Measurements from ENCODE around the gene LIPN. TPM values are rescaled to one million over a fixed set of nuclear protein-coding genes. Genes with fewer than 3 reads are reported as not detected.

The LIPN gene
- total RNA-seq, 3 donors from 2014 or later (not counting 1 experiment from before 2014, with no cell fraction given) = 0.66 to 0.83 TPM; not detected in 1

GRCh38 chr10:88820748-88821401, 61.1 kb downstream of the LIPN start:
- peaks cover 11% of the 10 kb centered on the region for H3K4me1 ChIP-seq (ENCODE audit: control insufficient read depth, insufficient read depth, low read length)
- H3K4me3 ChIP-seq (ENCODE audit: low read length) = no peak overlapping the region
- Mint-ChIP-seq H3K36me3 (no peaks in the 10 kb centered on the region), H3K9me3 (no peaks in the 10 kb centered on the region), H3K4me1 (peaks cover 19 to 30% of the 10 kb centered on the region in 2 donors), H3K4me3 (no peak overlapping the region), H3K27me3 (ENCODE audit: low read depth in 2 of 2) (no peaks in the 10 kb centered on the region), H3K27ac (no peak overlapping the region)
- TF ChIP-seq, protein P1, sequence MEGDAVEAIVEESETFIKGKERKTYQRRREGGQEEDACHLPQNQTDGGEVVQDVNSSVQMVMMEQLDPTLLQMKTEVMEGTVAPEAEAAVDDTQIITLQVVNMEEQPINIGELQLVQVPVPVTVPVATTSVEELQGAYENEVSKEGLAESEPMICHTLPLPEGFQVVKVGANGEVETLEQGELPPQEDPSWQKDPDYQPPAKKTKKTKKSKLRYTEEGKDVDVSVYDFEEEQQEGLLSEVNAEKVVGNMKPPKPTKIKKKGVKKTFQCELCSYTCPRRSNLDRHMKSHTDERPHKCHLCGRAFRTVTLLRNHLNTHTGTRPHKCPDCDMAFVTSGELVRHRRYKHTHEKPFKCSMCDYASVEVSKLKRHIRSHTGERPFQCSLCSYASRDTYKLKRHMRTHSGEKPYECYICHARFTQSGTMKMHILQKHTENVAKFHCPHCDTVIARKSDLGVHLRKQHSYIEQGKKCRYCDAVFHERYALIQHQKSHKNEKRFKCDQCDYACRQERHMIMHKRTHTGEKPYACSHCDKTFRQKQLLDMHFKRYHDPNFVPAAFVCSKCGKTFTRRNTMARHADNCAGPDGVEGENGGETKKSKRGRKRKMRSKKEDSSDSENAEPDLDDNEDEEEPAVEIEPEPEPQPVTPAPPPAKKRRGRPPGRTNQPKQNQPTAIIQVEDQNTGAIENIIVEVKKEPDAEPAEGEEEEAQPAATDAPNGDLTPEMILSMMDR (IDR thresholded peaks at IDR 0.05) = no peak
- H3K9me3 ChIP-seq (ENCODE audit: control insufficient read depth, insufficient read depth, low read length) = no peaks in the 10 kb centered on the region
- no peaks in the 10 kb centered on the region for H3K36me3 ChIP-seq (ENCODE audit: control insufficient read depth, insufficient read depth, low read length)
- no peak for ATAC-seq
- no peak overlapping the region for H3K27ac ChIP-seq (ENCODE audit: low read length)
- DNase-seq = no peak
- intact Hi-C loops (cut with micrococcal nuclease) = no loop called here
- H3K27me3 ChIP-seq (ENCODE audit: control insufficient read depth, insufficient read depth, low read length) = no peaks in the 10 kb centered on the region

GRCh38 chr10:88826388-88826787, 66.6 kb downstream of the LIPN start:
- WGBS (ENCODE audit: insufficient coverage) = 81% methylated on average over 4 of the region's 4 CpGs
- DNase-seq = peak in 1 of 2 donors; percentile 29
- Mint-ChIP-seq H3K4me1 (peaks cover 44 to 53% of the 10 kb centered on the region in 2 donors), H3K4me3 (peak overlapping the region; percentile 66), H3K27ac (peak overlapping the region; percentile 82 to 85), H3K27me3 (ENCODE audit: low read depth in 2 of 2) (no peaks in the 10 kb centered on the region), H3K36me3 (no peaks in the 10 kb centered on the region), H3K9me3 (no peaks in the 10 kb centered on the region)
- TF ChIP-seq, protein P1 (IDR thresholded peaks at IDR 0.05) = no peak
- ATAC-seq = no peak
- Histone ChIP-seq H3K27me3 (ENCODE audit: control insufficient read depth, insufficient read depth, low read length) (no peaks in the 10 kb centered on the region), H3K27ac (ENCODE audit: low read length) (peak overlapping the region; percentile 59), H3K36me3 (ENCODE audit: control insufficient read depth, insufficient read depth, low read length) (no peaks in the 10 kb centered on the region), H3K9me3 (ENCODE audit: control insufficient read depth, insufficient read depth, low read length) (no peaks in the 10 kb centered on the region), H3K4me1 (ENCODE audit: control insufficient read depth, insufficient read depth, low read length) (peaks cover 20% of the 10 kb centered on the region), H3K4me3 (ENCODE audit: low read length) (no peak overlapping the region)
- intact Hi-C loops (cut with micrococcal nuclease) = loop anchor here (2.0 kb wide), 1 partner anchor 54 kb away; the partner anchor contains the start of gene STAMBPL1

- no peaks in the 10 kb centered on the region for H3K9me3 Mint-ChIP-seq
- Histone ChIP-seq H3K9me3 (ENCODE audit: control insufficient read depth, insufficient read depth, low read length) (no peaks in the 10 kb centered on the region), H3K4me3 (ENCODE audit: low read length) (no peak overlapping the region), H3K4me1 (ENCODE audit: control insufficient read depth, insufficient read depth, low read length) (peaks cover 25% of the 10 kb centered on the region), H3K27ac (ENCODE audit: low read length) (no peak overlapping the region), H3K27me3 (ENCODE audit: control insufficient read depth, insufficient read depth, low read length) (no peaks in the 10 kb centered on the region), H3K36me3 (ENCODE audit: control insufficient read depth, insufficient read depth, low read length) (no peaks in the 10 kb centered on the region)
- no peaks in the 10 kb centered on the region for H3K36me3 Mint-ChIP-seq
- H3K27ac Mint-ChIP-seq = peak overlapping the region in 1 of 2 donors; percentile 85
- H3K4me1 Mint-ChIP-seq = peaks cover 51 to 61% of the 10 kb centered on the region in 2 donors
- TF ChIP-seq, protein P1 (IDR thresholded peaks at IDR 0.05) = no peak
- ATAC-seq = no peak
- intact Hi-C loops (cut with micrococcal nuclease) = loop anchor here (2.0 kb wide), 1 partner anchor 53 kb away; the partner anchor contains the start of gene STAMBPL1
- no peak overlapping the region for H3K4me3 Mint-ChIP-seq
- 85% methylated on average over 2 of the region's 2 CpGs for WGBS (ENCODE audit: insufficient coverage)
- no peak for DNase-seq
- H3K27me3 Mint-ChIP-seq (ENCODE audit: low read depth in 2 of 2) = no peaks in the 10 kb centered on the region
Measured at GRCh38 chr10:88827671-88828070, 67.9 kb downstream of the LIPN start.

- Mint-ChIP-seq H3K9me3 (no peaks in the 10 kb centered on the region), H3K27me3 (ENCODE audit: low read depth in 2 of 2) (no peaks in the 10 kb centered on the region), H3K4me1 (peaks cover 57 to 67% of the 10 kb centered on the region in 2 donors), H3K27ac (peak overlapping the region in 1 of 2 donors; percentile 85), H3K4me3 (no peak overlapping the region), H3K36me3 (no peaks in the 10 kb centered on the region)
- ATAC-seq (no peak), DNase-seq (no peak)
- Histone ChIP-seq H3K27me3 (ENCODE audit: control insufficient read depth, insufficient read depth, low read length) (no peaks in the 10 kb centered on the region), H3K27ac (ENCODE audit: low read length) (no peak overlapping the region), H3K4me1 (ENCODE audit: control insufficient read depth, insufficient read depth, low read length) (peaks cover 25% of the 10 kb centered on the region), H3K9me3 (ENCODE audit: control insufficient read depth, insufficient read depth, low read length) (no peaks in the 10 kb centered on the region), H3K36me3 (ENCODE audit: control insufficient read depth, insufficient read depth, low read length) (no peaks in the 10 kb centered on the region), H3K4me3 (ENCODE audit: low read length) (no peak overlapping the region)
- TF ChIP-seq, protein P1 (IDR thresholded peaks at IDR 0.05) = no peak
- 86% methylated on average over 1 of the region's 1 CpG for WGBS (ENCODE audit: insufficient coverage)
- intact Hi-C loops (cut with micrococcal nuclease) = no loop called here
Measured at GRCh38 chr10:88828310-88828709, 68.5 kb downstream of the LIPN start.
